ENCODE data around the gene ARFGEF3. TPM values are rescaled to one million over a fixed set of nuclear protein-coding genes. Genes with fewer than 3 reads are reported as not detected.
"Not testable (repeated sequence)": the region's sequence is repeated elsewhere in the genome, so short reads cannot be mapped to it uniquely, and the experiment has no call there.

The ARFGEF3 gene, protein sequence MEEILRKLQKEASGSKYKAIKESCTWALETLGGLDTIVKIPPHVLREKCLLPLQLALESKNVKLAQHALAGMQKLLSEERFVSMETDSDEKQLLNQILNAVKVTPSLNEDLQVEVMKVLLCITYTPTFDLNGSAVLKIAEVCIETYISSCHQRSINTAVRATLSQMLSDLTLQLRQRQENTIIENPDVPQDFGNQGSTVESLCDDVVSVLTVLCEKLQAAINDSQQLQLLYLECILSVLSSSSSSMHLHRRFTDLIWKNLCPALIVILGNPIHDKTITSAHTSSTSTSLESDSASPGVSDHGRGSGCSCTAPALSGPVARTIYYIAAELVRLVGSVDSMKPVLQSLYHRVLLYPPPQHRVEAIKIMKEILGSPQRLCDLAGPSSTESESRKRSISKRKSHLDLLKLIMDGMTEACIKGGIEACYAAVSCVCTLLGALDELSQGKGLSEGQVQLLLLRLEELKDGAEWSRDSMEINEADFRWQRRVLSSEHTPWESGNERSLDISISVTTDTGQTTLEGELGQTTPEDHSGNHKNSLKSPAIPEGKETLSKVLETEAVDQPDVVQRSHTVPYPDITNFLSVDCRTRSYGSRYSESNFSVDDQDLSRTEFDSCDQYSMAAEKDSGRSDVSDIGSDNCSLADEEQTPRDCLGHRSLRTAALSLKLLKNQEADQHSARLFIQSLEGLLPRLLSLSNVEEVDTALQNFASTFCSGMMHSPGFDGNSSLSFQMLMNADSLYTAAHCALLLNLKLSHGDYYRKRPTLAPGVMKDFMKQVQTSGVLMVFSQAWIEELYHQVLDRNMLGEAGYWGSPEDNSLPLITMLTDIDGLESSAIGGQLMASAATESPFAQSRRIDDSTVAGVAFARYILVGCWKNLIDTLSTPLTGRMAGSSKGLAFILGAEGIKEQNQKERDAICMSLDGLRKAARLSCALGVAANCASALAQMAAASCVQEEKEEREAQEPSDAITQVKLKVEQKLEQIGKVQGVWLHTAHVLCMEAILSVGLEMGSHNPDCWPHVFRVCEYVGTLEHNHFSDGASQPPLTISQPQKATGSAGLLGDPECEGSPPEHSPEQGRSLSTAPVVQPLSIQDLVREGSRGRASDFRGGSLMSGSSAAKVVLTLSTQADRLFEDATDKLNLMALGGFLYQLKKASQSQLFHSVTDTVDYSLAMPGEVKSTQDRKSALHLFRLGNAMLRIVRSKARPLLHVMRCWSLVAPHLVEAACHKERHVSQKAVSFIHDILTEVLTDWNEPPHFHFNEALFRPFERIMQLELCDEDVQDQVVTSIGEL (N-terminal part only)
- not detected for polyA plus RNA-seq

DNA sequence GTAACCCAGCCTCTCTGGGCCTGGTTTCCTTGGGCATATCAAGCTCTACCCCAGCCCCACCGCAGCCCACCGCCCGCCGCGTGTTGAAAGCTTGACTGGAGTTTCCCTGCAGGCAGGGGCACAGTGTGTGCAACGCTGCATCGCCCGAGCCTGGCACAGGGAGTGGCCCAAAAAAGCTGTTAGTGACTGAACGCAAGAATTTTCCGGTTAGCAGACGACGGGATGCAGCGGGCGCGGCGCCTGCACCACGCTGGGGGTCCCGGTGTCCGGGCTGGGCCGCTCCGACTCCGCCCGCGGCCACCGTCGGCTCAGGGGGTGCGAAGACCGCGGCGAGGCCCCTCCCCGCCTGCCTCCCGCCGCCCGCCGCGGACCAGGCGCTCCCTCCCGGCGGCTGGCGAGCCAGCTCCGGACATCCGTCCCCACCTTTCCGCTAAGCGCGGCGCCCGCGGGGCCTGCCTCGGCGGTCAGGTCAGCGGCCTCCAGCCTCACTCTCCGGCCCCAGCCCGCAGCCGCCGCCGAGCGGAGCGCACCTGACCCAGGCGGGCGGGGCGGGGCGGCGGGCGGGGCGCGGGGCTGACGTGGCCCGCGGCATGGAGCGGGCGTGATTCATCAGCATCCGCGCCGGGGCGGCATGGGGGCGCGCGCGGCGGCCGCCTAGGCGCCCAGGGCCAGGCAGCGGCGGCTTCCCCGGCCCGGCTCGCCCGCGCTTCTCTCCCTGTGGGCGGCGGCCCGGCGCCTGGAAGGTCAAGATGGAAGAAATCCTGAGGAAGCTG is at the start of gene ARFGEF3:
Gene ARFGEF3, plus strand, starts transcription at position 602 of the 773 bp plus-strand sequence. Its CDS starts 148 bp downstream, at position 750.
- peaks cover 0 to 5% (median 4%) of the 10 kb centered on the region in 3 donors for H3K4me1 Mint-ChIP-seq
- no peaks in the 10 kb centered on the region for H3K9me3 Mint-ChIP-seq
- H3K27ac Mint-ChIP-seq = peak within 1 kb of the TSS in 2 of 3 donors; percentile 33 to 68
- peak within 1 kb of the TSS; percentile 79 to 86 (median 86) for H3K4me3 Mint-ChIP-seq
- H3K36me3 Mint-ChIP-seq = no peaks in the 10 kb centered on the region
- H3K27me3 Mint-ChIP-seq = peaks cover 46% of the 10 kb centered on the region

DNA sequence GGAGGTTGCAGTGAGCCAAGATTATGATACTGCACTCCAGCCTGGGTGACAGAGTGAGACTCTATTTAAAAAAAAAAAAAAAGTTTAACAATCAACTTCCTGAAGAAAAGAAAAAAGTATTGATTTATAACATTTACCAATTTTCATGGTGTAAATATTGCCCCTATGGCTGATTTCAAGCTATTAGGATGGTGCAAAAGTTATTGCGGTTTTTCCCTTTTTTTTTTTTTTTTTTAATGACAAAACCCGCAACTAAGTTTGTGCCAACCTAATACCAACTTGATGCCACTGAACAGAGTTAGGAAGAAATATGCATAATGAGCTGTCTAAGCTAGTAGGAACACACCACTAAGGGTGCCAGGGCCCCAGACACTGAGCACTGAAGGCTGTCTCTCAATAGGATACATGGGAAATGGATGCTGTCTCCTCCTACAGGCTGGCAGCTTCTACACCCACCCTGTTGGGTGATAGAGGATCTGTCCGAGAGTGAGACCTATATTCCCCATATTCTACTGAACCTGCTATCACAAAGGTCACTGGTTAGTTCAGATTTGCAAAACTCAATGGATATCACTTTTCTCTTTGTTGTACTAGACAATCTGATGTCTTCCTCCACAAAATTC is 48.0 kb upstream of the ARFGEF3 start:
- no peak overlapping the region for H3K27ac Mint-ChIP-seq
- no peaks in the 10 kb centered on the region for H3K9me3 Mint-ChIP-seq
- peaks cover 0 to 6% (median 0%) of the 10 kb centered on the region in 3 donors for H3K4me1 Mint-ChIP-seq
- H3K27me3 Mint-ChIP-seq = peaks cover 11% of the 10 kb centered on the region
- no peak overlapping the region for H3K4me3 Mint-ChIP-seq
- no peaks in the 10 kb centered on the region for H3K36me3 Mint-ChIP-seq

DNA sequence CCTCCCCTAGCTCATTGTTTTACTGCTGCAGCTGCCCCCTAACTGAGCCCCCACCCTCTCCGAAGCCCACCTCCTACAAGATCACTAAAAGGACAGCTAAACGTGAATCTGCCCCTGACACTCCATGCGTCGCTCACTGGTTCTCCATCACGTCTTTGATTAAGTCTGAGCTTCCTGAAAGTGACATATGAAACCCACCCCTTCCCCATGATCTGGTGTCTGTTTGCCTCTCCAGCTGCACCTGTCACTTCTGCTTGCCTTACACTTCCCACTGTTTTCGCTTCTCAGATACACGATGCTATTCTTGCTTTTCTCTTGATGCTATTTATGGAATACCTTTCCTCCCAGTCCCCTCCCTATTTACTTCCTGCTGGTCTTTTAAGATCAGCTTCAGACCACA is 46.5 kb upstream of the ARFGEF3 start:
- no peak overlapping the region for H3K4me3 Mint-ChIP-seq
- peaks cover 0 to 3% (median 0%) of the 10 kb centered on the region in 3 donors for H3K4me1 Mint-ChIP-seq
- H3K27ac Mint-ChIP-seq = peak overlapping the region in 1 of 3 donors; percentile 31
- H3K27me3 Mint-ChIP-seq = peaks cover 12% of the 10 kb centered on the region
- no peaks in the 10 kb centered on the region for H3K9me3 Mint-ChIP-seq
- H3K36me3 Mint-ChIP-seq = no peaks in the 10 kb centered on the region

DNA sequence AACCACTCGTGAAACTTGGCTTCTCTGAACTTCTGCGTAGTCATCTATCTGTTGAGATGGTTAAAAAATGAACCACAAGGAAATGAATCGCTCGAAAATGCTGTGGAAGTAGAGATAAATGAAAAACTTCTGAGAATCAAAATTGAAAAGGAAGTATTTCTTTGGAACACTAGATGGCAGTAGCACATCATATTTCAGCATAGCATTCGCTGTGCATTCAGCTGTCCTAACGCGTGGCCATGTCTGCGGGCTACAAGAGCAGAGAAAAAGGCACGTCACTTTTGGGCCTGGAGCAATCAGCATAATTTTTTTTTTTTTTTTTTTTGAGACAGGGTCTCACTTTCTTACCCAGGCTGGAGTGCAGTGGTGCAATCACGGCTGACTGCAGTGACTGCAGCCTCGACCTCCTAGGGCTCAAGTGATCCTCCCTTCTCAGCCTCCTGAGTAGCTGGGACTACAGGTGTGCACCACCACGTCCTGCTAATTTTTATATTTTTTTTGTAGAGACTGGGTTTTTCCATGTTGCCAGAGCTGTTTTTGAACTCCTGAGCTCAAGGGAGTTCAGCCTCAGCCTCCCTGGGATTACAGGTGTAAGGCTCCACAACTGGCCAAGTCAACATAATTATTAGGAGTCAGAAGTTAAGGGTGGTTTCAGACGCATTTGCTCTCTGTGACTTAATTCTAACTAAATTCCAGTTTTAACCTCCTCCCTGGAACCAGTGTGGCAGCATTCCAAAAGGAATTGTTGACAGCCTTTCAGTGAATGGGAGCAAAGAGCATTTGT is 45.7 kb upstream of the ARFGEF3 start:
- no peak overlapping the region for H3K4me3 Mint-ChIP-seq
- peaks cover 0 to 3% (median 0%) of the 10 kb centered on the region in 3 donors for H3K4me1 Mint-ChIP-seq
- H3K27ac Mint-ChIP-seq = peak overlapping the region in 1 of 3 donors; percentile 31
- no peaks in the 10 kb centered on the region for H3K9me3 Mint-ChIP-seq
- no peaks in the 10 kb centered on the region for H3K36me3 Mint-ChIP-seq
- peaks cover 10% of the 10 kb centered on the region for H3K27me3 Mint-ChIP-seq

DNA sequence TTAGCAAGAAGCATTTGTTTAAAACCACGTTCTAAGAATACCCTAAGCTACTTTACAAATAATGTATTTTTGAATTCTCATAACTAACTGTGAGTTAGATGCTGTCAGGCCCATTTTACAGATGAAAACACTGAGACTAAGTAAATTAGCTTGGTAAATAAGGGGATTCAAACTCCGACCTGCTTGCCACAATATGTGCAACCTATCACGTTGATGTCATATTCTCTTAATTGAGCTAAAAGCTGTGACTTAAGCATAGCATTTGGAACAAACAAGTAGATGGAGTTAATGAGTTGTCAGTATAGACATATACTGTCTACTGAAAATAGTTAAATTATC is 45.1 kb upstream of the ARFGEF3 start:
- peaks cover 0 to 3% (median 0%) of the 10 kb centered on the region in 3 donors for H3K4me1 Mint-ChIP-seq
- H3K27me3 Mint-ChIP-seq = peaks cover 11% of the 10 kb centered on the region
- H3K9me3 Mint-ChIP-seq = no peaks in the 10 kb centered on the region
- no peak overlapping the region for H3K27ac Mint-ChIP-seq
- no peaks in the 10 kb centered on the region for H3K36me3 Mint-ChIP-seq
- no peak overlapping the region for H3K4me3 Mint-ChIP-seq

DNA sequence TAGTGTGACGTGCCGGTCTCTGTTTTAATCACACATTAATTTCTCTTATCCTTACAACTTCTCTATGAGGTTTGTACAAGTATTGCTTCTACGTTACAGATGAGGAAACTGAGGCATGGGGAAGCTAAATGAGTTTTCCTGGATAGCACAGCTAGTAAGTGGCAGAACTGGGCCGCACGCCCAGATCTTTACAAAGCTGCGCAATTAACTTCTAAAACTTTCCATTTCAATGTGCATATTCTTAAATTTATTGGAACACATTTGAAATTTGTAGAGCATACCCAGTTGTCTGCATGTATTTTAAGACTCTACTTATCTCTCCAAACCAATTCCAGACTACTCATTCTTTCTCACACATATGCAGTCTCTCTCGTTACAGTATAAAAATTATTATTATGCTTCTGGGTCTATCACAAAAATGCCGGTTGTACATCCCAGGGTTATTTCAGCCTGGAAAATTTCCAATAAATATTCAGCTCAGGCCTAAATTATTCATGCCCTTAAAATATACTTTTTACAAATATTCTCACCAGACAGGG is 44.3 kb upstream of the ARFGEF3 start:
- Mint-ChIP-seq H3K27me3 (peaks cover 11% of the 10 kb centered on the region), H3K36me3 (no peaks in the 10 kb centered on the region), H3K4me1 (peaks cover 0 to 3% (median 0%) of the 10 kb centered on the region in 3 donors), H3K27ac (no peak overlapping the region), H3K4me3 (no peak overlapping the region), H3K9me3 (no peaks in the 10 kb centered on the region)

DNA sequence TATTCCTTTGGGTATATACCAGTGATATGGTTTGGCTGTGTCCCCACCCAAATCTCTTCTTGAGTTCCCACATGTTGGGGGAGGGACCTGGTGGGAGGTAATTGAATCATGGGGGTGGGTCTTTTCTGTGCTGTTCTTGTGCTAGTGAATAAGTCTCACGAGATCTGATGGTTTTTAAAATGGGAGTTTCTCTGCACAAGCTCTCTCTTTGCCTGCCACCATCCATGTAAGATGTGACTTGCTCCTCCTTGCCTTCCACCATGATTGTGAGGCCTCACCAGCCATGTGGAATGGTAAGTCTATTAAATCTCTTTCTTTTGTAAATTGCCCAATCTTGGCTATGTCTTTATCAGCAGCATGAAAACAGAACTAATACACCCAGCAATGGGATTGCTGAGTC is 42.5 kb upstream of the ARFGEF3 start:
- not testable (repeated sequence) for H3K27ac Mint-ChIP-seq, H3K36me3 Mint-ChIP-seq, H3K4me3 Mint-ChIP-seq, H3K9me3 Mint-ChIP-seq, H3K4me1 Mint-ChIP-seq
- peaks cover 11% of the 10 kb centered on the region for H3K27me3 Mint-ChIP-seq

DNA sequence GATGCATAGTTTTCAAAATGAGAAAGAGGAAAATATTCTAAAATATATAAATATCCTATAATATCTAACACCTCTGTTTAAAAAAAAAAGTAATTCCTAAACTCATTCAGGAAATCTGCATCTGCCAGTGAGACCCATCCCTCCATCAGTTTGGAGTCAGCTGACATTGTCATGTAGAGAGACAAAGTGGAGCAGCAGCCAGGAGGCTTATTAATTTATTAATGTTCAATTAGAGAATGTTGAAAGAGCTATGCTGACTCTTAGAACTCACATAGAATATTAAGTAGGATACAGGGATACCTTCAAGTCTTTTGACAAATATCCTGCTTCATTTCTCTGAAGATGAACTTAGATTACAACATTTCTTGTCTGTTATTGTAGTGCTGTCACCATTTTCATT is 41.8 kb upstream of the ARFGEF3 start:
- H3K36me3 Mint-ChIP-seq = no peaks in the 10 kb centered on the region
- H3K9me3 Mint-ChIP-seq = peaks cover 0 to 4% (median 3%) of the 10 kb centered on the region in 3 donors
- peaks cover 11% of the 10 kb centered on the region for H3K27me3 Mint-ChIP-seq
- no peak overlapping the region for H3K4me3 Mint-ChIP-seq
- H3K27ac Mint-ChIP-seq = no peak overlapping the region
- peaks cover 0 to 3% (median 0%) of the 10 kb centered on the region in 3 donors for H3K4me1 Mint-ChIP-seq

DNA sequence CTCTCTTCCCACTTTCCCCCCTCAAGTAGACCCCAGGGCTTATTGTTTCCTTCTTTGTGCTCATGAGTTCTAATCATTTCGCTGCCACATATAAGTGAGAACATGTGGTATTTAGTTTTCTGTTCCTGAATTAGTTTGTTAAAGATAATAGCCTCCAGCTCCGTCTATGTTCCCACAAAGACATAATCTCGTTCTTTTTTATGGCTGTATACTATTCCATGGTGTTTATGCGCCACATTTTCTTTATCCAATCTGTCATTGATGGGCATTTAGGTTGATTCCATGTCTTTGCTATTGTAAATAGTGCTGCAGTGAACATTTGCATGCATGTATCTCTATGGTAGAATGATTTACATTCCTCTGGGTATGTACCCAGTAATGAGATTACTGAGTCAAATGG is 37.6 kb upstream of the ARFGEF3 start:
- Mint-ChIP-seq H3K4me1 (no peaks in the 10 kb centered on the region), H3K9me3 (peaks cover 0 to 4% (median 3%) of the 10 kb centered on the region in 3 donors), H3K27me3 (peaks cover 2% of the 10 kb centered on the region), H3K4me3 (no peak overlapping the region), H3K27ac (no peak overlapping the region), H3K36me3 (no peaks in the 10 kb centered on the region)

DNA sequence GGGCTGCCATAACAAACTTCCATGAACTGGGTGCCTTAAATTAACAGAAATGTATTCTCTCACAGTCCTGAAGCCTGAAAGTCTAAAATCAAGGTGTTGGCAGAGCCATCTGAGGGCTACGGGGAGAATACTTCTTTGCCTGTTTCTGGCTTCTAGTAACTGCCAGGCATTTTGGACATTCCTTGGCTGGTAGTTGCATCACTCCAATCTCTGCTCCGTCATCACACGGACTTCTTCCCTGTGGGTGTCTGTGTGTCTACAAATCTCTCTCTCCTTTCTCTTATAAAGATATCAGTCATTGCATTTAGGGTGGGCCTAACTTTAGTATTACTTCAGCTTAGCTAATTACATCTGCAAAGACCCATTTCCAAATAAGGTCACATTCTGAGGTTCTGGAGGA is 33.6 kb upstream of the ARFGEF3 start:
- Mint-ChIP-seq H3K4me3 (no peak overlapping the region), H3K27me3 (peaks cover 4% of the 10 kb centered on the region), H3K4me1 (no peaks in the 10 kb centered on the region), H3K36me3 (no peaks in the 10 kb centered on the region), H3K9me3 (peaks cover 2 to 4% (median 3%) of the 10 kb centered on the region in 3 donors), H3K27ac (no peak overlapping the region)

DNA sequence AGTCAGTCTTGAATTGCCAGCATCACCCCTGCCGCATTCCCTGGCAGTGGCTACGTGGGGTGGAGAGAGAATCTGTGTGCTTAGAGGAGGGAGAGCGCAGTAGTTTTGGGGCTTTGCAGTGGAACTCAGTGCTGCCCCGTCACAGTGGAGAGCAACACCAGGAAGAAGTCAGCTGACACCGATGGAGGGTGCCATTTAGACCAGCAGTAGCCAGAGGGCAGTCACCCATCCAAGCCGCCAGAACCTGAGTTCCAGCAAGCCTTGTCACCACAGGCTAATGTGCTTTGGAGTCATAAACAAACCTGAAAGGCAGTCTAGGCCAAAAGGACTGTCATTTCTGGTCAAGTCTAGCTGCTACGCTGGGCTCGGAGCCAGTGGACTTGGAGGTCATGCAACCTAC is 32.5 kb upstream of the ARFGEF3 start:
- Mint-ChIP-seq H3K27me3 (peaks cover 9% of the 10 kb centered on the region), H3K9me3 (peaks cover 0 to 2% (median 1%) of the 10 kb centered on the region in 3 donors), H3K4me1 (no peaks in the 10 kb centered on the region), H3K27ac (no peak overlapping the region), H3K36me3 (no peaks in the 10 kb centered on the region), H3K4me3 (no peak overlapping the region)

DNA sequence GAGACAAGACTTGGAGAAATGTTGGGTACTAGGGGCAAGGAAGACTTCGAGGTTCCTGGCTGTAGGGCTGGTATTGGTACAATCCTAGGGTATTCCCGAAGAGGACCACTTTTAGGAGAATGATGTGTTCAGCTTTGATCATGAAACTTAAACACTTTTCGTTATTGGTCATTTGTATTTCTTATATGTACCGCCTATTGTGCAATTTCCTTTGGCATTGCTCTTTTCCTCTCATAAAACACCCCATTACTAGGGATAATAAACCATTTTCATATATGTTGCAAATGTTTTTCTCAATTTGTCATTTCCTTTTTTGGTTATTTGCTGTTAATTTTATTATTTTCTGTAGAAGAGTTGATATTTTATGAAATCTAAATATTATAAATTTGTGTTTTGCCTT is 18.9 kb upstream of the ARFGEF3 start:
- H3K4me1 Mint-ChIP-seq = peaks cover 0 to 3% (median 2%) of the 10 kb centered on the region in 3 donors
- H3K9me3 Mint-ChIP-seq = peaks cover 1 to 6% (median 3%) of the 10 kb centered on the region in 3 donors
- no peak overlapping the region for H3K27ac Mint-ChIP-seq
- H3K27me3 Mint-ChIP-seq = peaks cover 7% of the 10 kb centered on the region
- peaks cover 5% of the 10 kb centered on the region for H3K36me3 Mint-ChIP-seq
- H3K4me3 Mint-ChIP-seq = no peak overlapping the region

DNA sequence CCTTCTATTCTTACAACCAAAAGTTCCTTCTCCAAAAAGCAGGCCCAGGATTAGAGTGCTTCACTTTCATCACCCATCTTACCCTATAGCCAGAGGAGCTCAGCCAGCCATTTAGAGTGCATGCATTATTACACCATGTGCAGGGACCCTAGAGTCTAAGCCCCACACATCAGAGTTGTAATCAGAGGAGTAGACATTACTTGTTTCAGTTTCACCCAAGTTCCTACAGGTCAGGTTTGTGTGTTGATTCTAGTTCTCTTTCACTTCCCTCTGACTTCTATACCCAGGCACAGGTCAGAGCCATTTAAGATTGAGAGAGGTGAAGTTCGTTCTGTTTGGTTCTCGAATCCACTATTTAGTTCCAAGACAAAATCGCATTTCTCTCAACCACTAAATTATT is 16.3 kb upstream of the ARFGEF3 start:
- peaks cover 5% of the 10 kb centered on the region for H3K27me3 Mint-ChIP-seq
- H3K4me3 Mint-ChIP-seq = peak overlapping the region in 1 of 4 donors; percentile 38
- H3K4me1 Mint-ChIP-seq = peaks cover 0 to 3% (median 2%) of the 10 kb centered on the region in 3 donors
- peaks cover 1 to 6% (median 3%) of the 10 kb centered on the region in 3 donors for H3K9me3 Mint-ChIP-seq
- H3K27ac Mint-ChIP-seq = no peak overlapping the region
- no peaks in the 10 kb centered on the region for H3K36me3 Mint-ChIP-seq

Measured in IgD-negative memory B cell (primary cell).